T follicular helper cell (primary cell): ENCODE measurements around the gene CDC42BPG.

Source experiments
- DNase-seq: peaks from one replicate; pipeline ENCODE4 v3.0.0-alpha.2; 2020; ENCODE audit warnings: low read depth

CDC42BPG gene

GRCh38 chr11:64789331-64790204 is 54.9 kb downstream of the CDC42BPG start:
- no peak for DNase-seq

GRCh38 chr11:64788321-64789215 is 55.9 kb downstream of the CDC42BPG start:
- no peak for DNase-seq

- DNase-seq: no peak
Measured at GRCh38 chr11:64787526-64788320, 56.7 kb downstream of the CDC42BPG start.

- DNase-seq: no peak
Measured at GRCh38 chr11:64786308-64786707, 58.1 kb downstream of the CDC42BPG start.

GRCh38 chr11:64784813-64785581 is 59.5 kb downstream of the CDC42BPG start:
- no peak for DNase-seq

- peak; percentile 99 for DNase-seq
Measured at GRCh38 chr11:64778473-64779298, 65.8 kb downstream of the CDC42BPG start, which contains the start of gene SF1. TSS of gene SF1 (minus strand) at chr11:64778542. CDS start at chr11:64778392, 150 bp downstream.

GRCh38 chr11:64778223-64778472 is 66.3 kb downstream of the CDC42BPG start:
- DNase-seq: no peak

GRCh38 chr11:64777449-64778222 is 66.8 kb downstream of the CDC42BPG start:
- DNase-seq: peak; percentile 74

GRCh38 chr11:64776875-64777274 is 67.6 kb downstream of the CDC42BPG start:
- no peak for DNase-seq

- no peak for DNase-seq
Measured at GRCh38 chr11:64776425-64776824, 68.0 kb downstream of the CDC42BPG start.

GRCh38 chr11:64774144-64774543 is 70.3 kb downstream of the CDC42BPG start:
- no peak for DNase-seq
